SW480 (cell line): ENCODE measurements around the gene SMPX.

Source experiments
- DNase-seq: peaks from one replicate; pipeline ENCODE4 v3.0.0-alpha.2; 2016; ENCODE audit warnings: low spot score

SMPX gene

GRCh38 chrX:21744060-21744459, 13.9 kb downstream of the SMPX start:
- no peak for DNase-seq

GRCh38 chrX:21741869-21742701, 15.8 kb downstream of the SMPX start:
- no peak for DNase-seq

- DNase-seq = no peak
Measured at GRCh38 chrX:21741364-21741763, 16.6 kb downstream of the SMPX start.

GRCh38 chrX:21740329-21741274, 17.3 kb downstream of the SMPX start:
- no peak for DNase-seq

- DNase-seq = no peak
Measured at GRCh38 chrX:21738950-21739287, 19.0 kb downstream of the SMPX start.

GRCh38 chrX:21738210-21738949, 19.5 kb downstream of the SMPX start:
- DNase-seq = no peak

GRCh38 chrX:21735768-21736127, 22.2 kb downstream of the SMPX start:
- DNase-seq = no peak

- no peak for DNase-seq
Measured at GRCh38 chrX:21735038-21735767, 22.7 kb downstream of the SMPX start.

GRCh38 chrX:21734175-21734574, 23.7 kb downstream of the SMPX start:
- no peak for DNase-seq

- DNase-seq = no peak
Measured at GRCh38 chrX:21733705-21734104, 24.2 kb downstream of the SMPX start.

GRCh38 chrX:21730026-21730425, 27.9 kb downstream of the SMPX start:
- DNase-seq = no peak

- no peak for DNase-seq
Measured at GRCh38 chrX:21728276-21728968, 29.5 kb downstream of the SMPX start.

GRCh38 chrX:21725916-21726315, 32.0 kb downstream of the SMPX start:
- no peak for DNase-seq

GRCh38 chrX:21725496-21725895, 32.4 kb downstream of the SMPX start:
- no peak for DNase-seq

- DNase-seq = no peak
Measured at GRCh38 chrX:21723814-21724213, 34.1 kb downstream of the SMPX start.

- no peak for DNase-seq
Measured at GRCh38 chrX:21723084-21723483, 34.8 kb downstream of the SMPX start.

- no peak for DNase-seq
Measured at GRCh38 chrX:21721195-21721594, 36.7 kb downstream of the SMPX start.

GRCh38 chrX:21718575-21718974, 39.3 kb downstream of the SMPX start:
- DNase-seq = no peak

- DNase-seq = no peak
Measured at GRCh38 chrX:21717802-21718201, 40.1 kb downstream of the SMPX start.

- no peak for DNase-seq
Measured at GRCh38 chrX:21715825-21716224, 42.1 kb downstream of the SMPX start.

- DNase-seq = no peak
Measured at GRCh38 chrX:21715337-21715736, 42.6 kb downstream of the SMPX start.
